GM23248 (cell line): ENCODE data around the gene C4orf36.

Source experiments
- EZH2 ChIP-seq: fragments of 200-600 bp; sonication (generic); IDR thresholded peaks from 2 replicates; pipeline ENCODE4 v1.6.1; 2018; ENCODE audit warnings: antibody characterized with exemption, mild to moderate bottlenecking; ENCODE audit not compliant: insufficient read depth, poor library complexity, severe bottlenecking
- EZH2phosphoT487 ChIP-seq: fragments of 200-600 bp; sonication (generic); IDR thresholded peaks from 2 replicates; pipeline ENCODE4 v1.6.1; 2018; ENCODE audit warnings: antibody characterized with exemption, moderate library complexity, mild to moderate bottlenecking, low read depth; ENCODE audit not compliant: insufficient read depth

GRCh38 chr4:86921608-86922252 is 29.5 kb upstream of the C4orf36 start:
- TF ChIP-seq EZH2phosphoT487 (no peak), EZH2 (no peak)
